ENCODE results near the gene SCARB1. TPM values are rescaled to one million over a fixed set of nuclear protein-coding genes. Genes with fewer than 3 reads are reported as not detected.

Gene SCARB1
- total RNA-seq, 2 experiments from 2014 or later: 22.9 to 24.1 TPM

- Mint-ChIP-seq H3K36me3 (ENCODE audit: low read depth) (peaks cover 9% of the 10 kb centered on the region), H3K4me3 (no peak overlapping the region), H3K4me1 (peaks cover 32% of the 10 kb centered on the region), H3K27ac (no peak overlapping the region), H3K9me3 (ENCODE audit: low read depth) (peaks cover 19% of the 10 kb centered on the region), H3K27me3 (peaks cover 1% of the 10 kb centered on the region)
- peak; percentile 74 for DNase-seq
- intact Hi-C loops (cut with DNase I, micrococcal nuclease): loop anchor here (5.0 to 10.0 kb wide), 3 partner anchors 217 to 540 kb away; no protein-coding TSS in a partner anchor
- ChIA-PET POLR2A (no interaction called here), CTCF (interaction anchor here (0.5 to 2.6 kb wide), 20 partner anchors 10 to 862 kb away, joined by 3 to 14 read pairs (median 4); no protein-coding TSS in a partner anchor)
- no peak for ATAC-seq
Measured at GRCh38 chr12:124764451-124764850, 99.2 kb downstream of the SCARB1 start.

GRCh38 chr12:124763594-124763979 lies 100.1 kb downstream of the SCARB1 start:
- ChIA-PET CTCF (interaction anchor here (1.0 to 2.0 kb wide), 6 partner anchors 11 to 377 kb away, joined by 3 to 5 read pairs (median 4); no protein-coding TSS in a partner anchor), POLR2A (no interaction called here)
- no peak overlapping the region for H3K4me3 Mint-ChIP-seq
- peaks cover 19% of the 10 kb centered on the region for H3K9me3 Mint-ChIP-seq (ENCODE audit: low read depth)
- ATAC-seq (no peak), DNase-seq (no peak)
- H3K27me3 Mint-ChIP-seq: peaks cover 1% of the 10 kb centered on the region
- intact Hi-C loops (cut with DNase I, micrococcal nuclease): loop anchor here (1.0 to 10.0 kb wide), 5 partner anchors 216 to 539 kb away; no protein-coding TSS in a partner anchor
- H3K27ac Mint-ChIP-seq: no peak overlapping the region
- H3K4me1 Mint-ChIP-seq: peaks cover 32% of the 10 kb centered on the region
- peaks cover 9% of the 10 kb centered on the region for H3K36me3 Mint-ChIP-seq (ENCODE audit: low read depth)

DNA sequence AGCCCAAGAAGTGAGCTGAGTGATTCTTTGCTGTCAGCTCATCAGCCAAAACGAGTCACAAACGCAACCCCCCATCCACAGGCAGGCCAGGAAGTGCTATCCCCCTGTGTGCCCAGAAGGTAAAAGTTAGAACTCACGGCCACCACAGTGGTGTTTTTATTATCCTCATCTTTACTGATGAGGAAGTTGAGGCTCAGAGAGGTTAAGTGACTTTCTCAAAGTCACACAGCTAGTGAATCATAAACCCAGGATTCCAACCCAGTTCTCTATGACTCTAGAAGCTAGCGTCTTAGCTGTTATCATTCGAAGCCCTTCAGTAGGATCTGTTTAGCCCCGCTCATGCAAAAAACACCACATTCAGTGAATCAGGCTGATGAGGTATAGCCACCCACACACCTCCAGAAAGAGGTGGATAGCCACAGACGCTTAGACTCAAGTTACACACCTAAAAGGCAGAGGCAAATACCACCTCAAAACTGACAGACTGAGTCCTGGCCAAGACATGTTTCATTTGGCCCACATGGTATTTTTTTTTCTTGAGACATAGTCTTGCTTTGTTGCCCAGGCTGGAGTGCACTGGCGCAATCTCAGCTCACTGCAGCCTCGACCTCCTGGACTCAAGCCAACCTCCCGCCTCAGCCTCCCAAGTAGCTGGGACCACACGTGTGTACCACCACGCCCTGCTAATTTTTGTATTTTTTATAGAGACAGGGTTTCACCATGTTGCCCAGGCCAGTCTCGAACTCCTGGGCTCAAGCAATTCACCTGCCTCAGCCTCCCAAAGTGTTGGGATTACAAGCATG lies 100.7 kb downstream of the SCARB1 start:
- Mint-ChIP-seq H3K4me3 (no peak overlapping the region), H3K27me3 (peaks cover 1% of the 10 kb centered on the region), H3K9me3 (ENCODE audit: low read depth) (peaks cover 19% of the 10 kb centered on the region), H3K36me3 (ENCODE audit: low read depth) (peaks cover 9% of the 10 kb centered on the region), H3K4me1 (peaks cover 32% of the 10 kb centered on the region), H3K27ac (peak overlapping the region; percentile 59)
- DNase-seq (peak; percentile 57), ATAC-seq (peak; percentile 65)
- CTCF ChIA-PET: interaction anchor here (0.5 to 3.9 kb wide), 8 partner anchors 8 to 297 kb away, joined by 3 to 20 read pairs (median 4); no protein-coding TSS in a partner anchor
- intact Hi-C loops (cut with DNase I, micrococcal nuclease): loop anchor here (1.0 to 10.0 kb wide), 7 partner anchors 11 to 538 kb away; no protein-coding TSS in a partner anchor
- POLR2A ChIA-PET: interaction anchor here (0.6 to 1.3 kb wide), 2 partner anchors 12 to 599 kb away, joined by 4 read pairs; no protein-coding TSS in a partner anchor

DNA sequence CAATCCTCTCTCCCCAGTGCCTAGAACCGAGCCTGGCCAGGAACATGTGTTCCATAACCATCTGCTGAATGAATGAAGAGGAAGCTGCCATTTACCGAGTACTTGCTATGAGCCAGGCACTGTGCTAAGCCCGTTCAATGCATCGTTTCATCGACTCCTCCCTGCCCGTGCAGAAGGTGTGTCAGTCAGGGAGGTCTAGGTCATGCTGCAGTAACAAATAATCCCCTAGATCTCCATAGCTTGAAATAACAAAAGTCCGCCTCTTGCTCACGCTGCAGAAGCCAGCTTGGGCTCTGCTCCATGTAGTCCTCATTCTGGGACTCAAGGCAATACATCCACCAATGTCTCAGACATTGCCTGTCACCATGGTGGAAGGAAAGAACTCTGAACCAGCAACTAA lies 101.3 kb downstream of the SCARB1 start:
- peaks cover 22% of the 10 kb centered on the region for H3K9me3 Mint-ChIP-seq (ENCODE audit: low read depth)
- no peak overlapping the region for H3K4me3 Mint-ChIP-seq
- ChIA-PET POLR2A (interaction anchor here (1.3 kb wide), 1 partner anchor 12 kb away, joined by 4 read pairs; no protein-coding TSS in a partner anchor), CTCF (interaction anchor here (0.5 to 3.9 kb wide), 9 partner anchors 9 to 340 kb away, joined by 3 to 20 read pairs (median 4); no protein-coding TSS in a partner anchor)
- peaks cover 9% of the 10 kb centered on the region for H3K36me3 Mint-ChIP-seq (ENCODE audit: low read depth)
- H3K27me3 Mint-ChIP-seq: peaks cover 4% of the 10 kb centered on the region
- ATAC-seq (no peak), DNase-seq (no peak)
- peak overlapping the region; percentile 59 for H3K27ac Mint-ChIP-seq
- H3K4me1 Mint-ChIP-seq: peaks cover 32% of the 10 kb centered on the region
- intact Hi-C loops (cut with DNase I, micrococcal nuclease): loop anchor here (1.0 to 10.0 kb wide), 6 partner anchors 12 to 538 kb away; no protein-coding TSS in a partner anchor

DNA sequence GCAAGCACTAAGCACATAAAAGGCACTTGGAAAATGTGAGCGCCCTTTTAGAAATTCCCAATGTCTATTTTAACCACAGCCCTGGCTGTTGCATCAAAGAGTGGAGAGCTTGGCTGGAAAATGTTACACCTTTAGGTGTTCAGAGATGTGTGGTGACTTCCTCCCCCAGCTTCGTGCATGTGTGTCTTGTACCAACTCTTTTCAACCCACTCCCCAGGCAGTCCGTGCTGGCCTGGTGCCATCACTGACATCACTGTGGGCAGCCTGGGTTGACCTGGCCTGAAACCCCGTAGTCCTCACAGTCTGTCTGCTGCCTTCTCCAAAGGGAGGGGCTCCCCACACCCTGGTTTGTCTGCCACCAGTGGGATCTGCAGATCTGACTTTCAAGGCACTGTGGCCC lies 101.8 kb downstream of the SCARB1 start:
- ChIA-PET CTCF (interaction anchor here (0.5 to 3.9 kb wide), 7 partner anchors 9 to 384 kb away, joined by 3 to 20 read pairs (median 5); no protein-coding TSS in a partner anchor), POLR2A (interaction anchor here (1.3 kb wide), 1 partner anchor 13 kb away, joined by 4 read pairs; no protein-coding TSS in a partner anchor)
- intact Hi-C loops (cut with DNase I, micrococcal nuclease): loop anchor here (1.0 to 10.0 kb wide), 7 partner anchors 12 to 537 kb away; no protein-coding TSS in a partner anchor
- Mint-ChIP-seq H3K27ac (peak overlapping the region; percentile 59), H3K36me3 (ENCODE audit: low read depth) (peaks cover 9% of the 10 kb centered on the region), H3K9me3 (ENCODE audit: low read depth) (peaks cover 26% of the 10 kb centered on the region), H3K27me3 (peaks cover 5% of the 10 kb centered on the region), H3K4me1 (peaks cover 27% of the 10 kb centered on the region), H3K4me3 (no peak overlapping the region)
- peak; percentile 64 for ATAC-seq
- DNase-seq: peak; percentile 72

DNA sequence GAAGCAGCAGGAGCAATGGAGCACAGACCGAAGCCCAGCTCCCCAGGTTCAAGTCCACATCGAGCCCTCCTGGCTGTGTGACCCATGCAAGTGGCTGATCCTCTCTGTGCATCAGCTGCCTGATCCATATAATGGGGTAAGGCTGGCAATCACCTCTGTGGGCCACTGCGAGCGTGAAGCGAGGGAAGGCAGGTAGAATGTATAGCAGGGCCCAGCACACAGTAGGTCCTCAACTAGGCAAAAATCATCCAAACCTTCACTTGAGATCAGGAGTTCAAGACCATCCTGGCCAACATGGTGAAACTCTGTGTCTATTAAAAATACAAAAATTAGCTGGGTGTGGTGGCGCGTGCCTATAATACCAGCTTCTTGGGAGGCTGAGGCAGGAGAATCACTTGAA lies 102.6 kb downstream of the SCARB1 start:
- H3K9me3 Mint-ChIP-seq (ENCODE audit: low read depth): peaks cover 30% of the 10 kb centered on the region
- H3K4me3 Mint-ChIP-seq: no peak overlapping the region
- ATAC-seq (no peak), DNase-seq (no peak)
- no peak overlapping the region for H3K27ac Mint-ChIP-seq
- intact Hi-C loops (cut with DNase I, micrococcal nuclease): loop anchor here (2.0 to 10.0 kb wide), 4 partner anchors 124 to 536 kb away; no protein-coding TSS in a partner anchor
- peaks cover 8% of the 10 kb centered on the region for H3K27me3 Mint-ChIP-seq
- ChIA-PET POLR2A (interaction anchor here (0.7 kb wide), 2 partner anchors 9 to 135 kb away, joined by 6 to 7 read pairs; no protein-coding TSS in a partner anchor), CTCF (interaction anchor here (0.6 to 3.9 kb wide), 3 partner anchors 10 to 412 kb away, joined by 3 to 20 read pairs (median 5); no protein-coding TSS in a partner anchor)
- H3K36me3 Mint-ChIP-seq (ENCODE audit: low read depth): peaks cover 9% of the 10 kb centered on the region
- peaks cover 27% of the 10 kb centered on the region for H3K4me1 Mint-ChIP-seq

GRCh38 chr12:124760560-124760959 lies 103.1 kb downstream of the SCARB1 start:
- Mint-ChIP-seq H3K4me3 (no peak overlapping the region), H3K4me1 (peaks cover 29% of the 10 kb centered on the region), H3K27ac (no peak overlapping the region), H3K9me3 (ENCODE audit: low read depth) (peaks cover 29% of the 10 kb centered on the region), H3K27me3 (peaks cover 9% of the 10 kb centered on the region), H3K36me3 (ENCODE audit: low read depth) (peaks cover 8% of the 10 kb centered on the region)
- DNase-seq (no peak), ATAC-seq (no peak)
- POLR2A ChIA-PET: no interaction called here
- CTCF ChIA-PET: interaction anchor here (1.9 to 3.9 kb wide), 2 partner anchors 11 kb away, joined by 5 to 20 read pairs; no protein-coding TSS in a partner anchor
- intact Hi-C loops (cut with DNase I, micrococcal nuclease): loop anchor here (2.0 to 10.0 kb wide), 4 partner anchors 124 to 536 kb away; no protein-coding TSS in a partner anchor

- H3K9me3 Mint-ChIP-seq (ENCODE audit: low read depth): peaks cover 27% of the 10 kb centered on the region
- intact Hi-C loops (cut with DNase I, micrococcal nuclease): loop anchor here (2.0 to 10.0 kb wide), 4 partner anchors 123 to 535 kb away; no protein-coding TSS in a partner anchor
- peaks cover 7% of the 10 kb centered on the region for H3K36me3 Mint-ChIP-seq (ENCODE audit: low read depth)
- ChIA-PET POLR2A (no interaction called here), CTCF (interaction anchor here (0.6 to 3.9 kb wide), 2 partner anchors 11 to 785 kb away, joined by 3 to 20 read pairs; no protein-coding TSS in a partner anchor)
- no peak overlapping the region for H3K4me3 Mint-ChIP-seq
- no peak overlapping the region for H3K27ac Mint-ChIP-seq
- DNase-seq (no peak), ATAC-seq (no peak)
- H3K27me3 Mint-ChIP-seq: peaks cover 14% of the 10 kb centered on the region
- H3K4me1 Mint-ChIP-seq: peaks cover 35% of the 10 kb centered on the region
Measured at GRCh38 chr12:124759841-124760503, 103.7 kb downstream of the SCARB1 start.

GRCh38 chr12:124758266-124759220 lies 105.1 kb downstream of the SCARB1 start:
- POLR2A ChIA-PET: no interaction called here
- Mint-ChIP-seq H3K4me3 (no peak overlapping the region), H3K36me3 (ENCODE audit: low read depth) (peaks cover 2% of the 10 kb centered on the region), H3K27ac (no peak overlapping the region), H3K27me3 (peaks cover 16% of the 10 kb centered on the region), H3K4me1 (peaks cover 35% of the 10 kb centered on the region), H3K9me3 (ENCODE audit: low read depth) (peaks cover 20% of the 10 kb centered on the region)
- CTCF ChIA-PET: interaction anchor here (1.0 kb wide), 2 partner anchors 12 to 20 kb away, joined by 3 read pairs; no protein-coding TSS in a partner anchor
- DNase-seq (no peak), ATAC-seq (no peak)
- intact Hi-C loops (cut with DNase I, micrococcal nuclease): no loop called here

GRCh38 chr12:124757329-124757728 lies 106.3 kb downstream of the SCARB1 start:
- H3K36me3 Mint-ChIP-seq (ENCODE audit: low read depth): peaks cover 2% of the 10 kb centered on the region
- intact Hi-C loops (cut with DNase I, micrococcal nuclease): no loop called here
- no peak for DNase-seq
- ChIA-PET CTCF (interaction anchor here (1.0 to 1.5 kb wide), 3 partner anchors 8 to 17 kb away, joined by 3 to 6 read pairs (median 4); no protein-coding TSS in a partner anchor), POLR2A (no interaction called here)
- H3K27me3 Mint-ChIP-seq: peaks cover 20% of the 10 kb centered on the region
- H3K4me3 Mint-ChIP-seq: no peak overlapping the region
- peaks cover 24% of the 10 kb centered on the region for H3K4me1 Mint-ChIP-seq
- no peak for ATAC-seq
- peaks cover 19% of the 10 kb centered on the region for H3K9me3 Mint-ChIP-seq (ENCODE audit: low read depth)
- no peak overlapping the region for H3K27ac Mint-ChIP-seq

Data from activated CD4-positive, alpha-beta T cell treated with anti-CD3 and anti-CD28 coated beads for 36 hours (primary cell).